ENCODE data around the gene CRYGD.

Gene CRYGD

DNA sequence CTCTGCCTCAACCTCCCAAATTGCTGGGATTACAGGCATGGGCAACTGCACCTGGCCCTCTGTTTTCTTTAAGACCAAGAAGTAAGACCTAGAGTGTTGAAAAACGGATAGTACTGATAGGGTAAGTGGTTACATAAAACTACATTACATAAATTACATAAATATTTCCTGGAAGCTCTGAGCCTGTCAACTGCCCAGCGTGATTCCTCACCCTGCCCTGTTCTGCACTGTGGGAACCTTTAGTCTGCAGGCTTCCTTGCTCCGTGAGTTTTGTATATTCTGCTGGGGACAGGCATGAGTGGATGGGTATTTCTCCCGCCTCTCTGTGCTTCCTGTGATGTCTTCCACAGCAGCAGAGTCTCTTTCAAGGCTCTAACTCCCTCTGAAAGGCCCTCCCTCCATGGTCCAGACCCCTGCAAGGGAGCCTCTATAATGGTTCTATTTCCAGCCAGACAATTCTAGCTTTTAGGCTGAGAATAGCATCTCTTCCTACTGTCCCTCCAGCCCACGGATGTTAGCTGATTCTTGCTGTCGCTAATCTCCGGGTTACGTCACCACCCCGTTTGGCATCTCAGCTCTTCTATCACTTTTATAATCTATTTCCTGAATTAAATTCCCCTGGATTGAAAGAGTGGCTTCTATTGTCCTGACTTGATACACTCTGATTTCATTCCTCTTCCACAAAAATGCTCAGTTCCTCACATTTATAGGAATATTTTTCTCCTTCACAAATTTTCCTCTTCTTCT lies 49.5 kb downstream of the CRYGD start:
- H3K27ac ChIP-seq, result no peak overlapping the region
- TF ChIP-seq ZFX (IDR thresholded peaks at IDR 0.05; ENCODE audit: borderline replicate concordance) (no peak), CTCF (IDR thresholded peaks at IDR 0.05) (no peak)

- TF ChIP-seq CTCF (IDR thresholded peaks at IDR 0.05), result peak; percentile 94
- TF ChIP-seq ZFX (IDR thresholded peaks at IDR 0.05; ENCODE audit: borderline replicate concordance), result no peak
- no peak overlapping the region for H3K27ac ChIP-seq
Observed at GRCh38 chr2:208072250-208072892, 52.0 kb downstream of the CRYGD start.

All from 22Rv1 (cell line).